ENCODE measurements around the gene KRTAP4-5.

- TF ChIP-seq CTCF (conservative IDR thresholded peaks at IDR 0.05; ENCODE audit: low read length) = no peak
- TF ChIP-seq EZH2phosphoT487 (IDR thresholded peaks at IDR 0.05; ENCODE audit: borderline replicate concordance, low read depth, low read length) = no peak
These were observed 27.2 kb upstream of the KRTAP4-5 start for GRCh38 chr17:41176744-41177387.

Measured in OCI-LY7 (cell line).